HG02970 (cell line): Measurements from ENCODE around the gene FRMD5.

Experiments
- ATAC-seq: cut with Tn5 transposase; IDR thresholded peaks from one replicate; pipeline ENCODE4 v1.9.1; 2021; ENCODE audit warnings: mild to moderate bottlenecking, moderate library complexity, moderate number of reproducible peaks; ENCODE audit not compliant: unreplicated experiment, low FRiP score

The FRMD5 gene

GRCh38 chr15:43939070-43939469 is 256.0 kb downstream of the FRMD5 start:
- no peak for ATAC-seq

GRCh38 chr15:43934480-43934879 is 260.6 kb downstream of the FRMD5 start:
- ATAC-seq, result no peak

- ATAC-seq, result no peak
These were observed 262.2 kb downstream of the FRMD5 start for GRCh38 chr15:43932907-43933306.

DNA sequence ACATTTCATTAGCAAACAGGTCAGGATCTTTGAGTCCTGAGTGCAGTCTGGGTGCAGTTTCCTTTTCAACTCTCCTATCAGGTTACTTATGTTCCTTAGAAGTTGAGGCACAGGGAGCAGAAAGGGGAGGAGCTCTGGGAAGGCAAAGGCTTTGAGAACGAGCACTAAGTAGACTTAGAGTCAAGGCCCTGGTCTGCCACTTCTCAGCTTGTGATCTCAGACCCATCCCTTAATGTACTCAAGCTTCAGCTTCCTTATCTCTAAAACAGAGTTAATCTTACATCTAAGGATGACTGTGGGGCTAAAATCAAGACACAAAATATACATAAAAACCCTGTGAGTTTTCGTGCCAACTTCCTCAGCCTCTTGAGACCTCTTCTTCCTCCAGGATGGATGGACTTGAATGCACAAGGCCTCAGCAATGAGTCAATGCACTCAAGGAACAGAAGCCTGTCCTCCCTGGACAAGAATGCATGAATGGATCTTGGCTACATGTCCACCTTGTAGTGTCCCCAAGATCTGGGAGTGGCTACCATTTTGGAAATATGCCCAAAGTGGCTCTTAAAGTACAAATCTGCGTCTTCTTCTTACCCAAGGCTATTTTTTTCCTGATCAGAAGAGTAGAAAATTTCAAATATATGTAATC is 263.2 kb downstream of the FRMD5 start:
- ATAC-seq, result no peak

- ATAC-seq, result no peak
These were observed 264.0 kb downstream of the FRMD5 start for GRCh38 chr15:43931119-43931518.

- no peak for ATAC-seq
These were observed 264.5 kb downstream of the FRMD5 start for GRCh38 chr15:43930556-43930955.

- ATAC-seq, result no peak
These were observed 265.0 kb downstream of the FRMD5 start for GRCh38 chr15:43930079-43930478.

DNA sequence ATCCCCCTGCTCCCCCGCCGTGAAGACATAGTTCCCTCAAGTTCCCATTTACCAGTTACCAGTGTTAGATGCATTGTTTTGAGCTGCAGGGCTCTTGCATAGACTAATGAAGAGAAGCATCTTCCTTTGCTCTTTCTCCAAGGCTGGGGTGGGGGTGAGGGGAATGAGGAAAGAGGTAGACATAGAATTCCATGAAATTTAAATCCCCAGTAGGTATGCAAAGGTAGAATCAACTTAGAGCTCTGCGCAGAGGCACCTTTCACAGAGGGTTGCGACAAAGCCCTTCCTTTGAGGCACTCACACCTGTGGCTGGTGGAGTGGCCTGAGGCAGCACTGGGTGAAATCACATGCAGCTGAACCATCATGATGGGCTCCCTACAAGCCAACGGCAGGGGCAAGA is 266.9 kb downstream of the FRMD5 start:
- ATAC-seq, result no peak

- ATAC-seq, result no peak
These were observed 267.9 kb downstream of the FRMD5 start for GRCh38 chr15:43927203-43927602.

DNA sequence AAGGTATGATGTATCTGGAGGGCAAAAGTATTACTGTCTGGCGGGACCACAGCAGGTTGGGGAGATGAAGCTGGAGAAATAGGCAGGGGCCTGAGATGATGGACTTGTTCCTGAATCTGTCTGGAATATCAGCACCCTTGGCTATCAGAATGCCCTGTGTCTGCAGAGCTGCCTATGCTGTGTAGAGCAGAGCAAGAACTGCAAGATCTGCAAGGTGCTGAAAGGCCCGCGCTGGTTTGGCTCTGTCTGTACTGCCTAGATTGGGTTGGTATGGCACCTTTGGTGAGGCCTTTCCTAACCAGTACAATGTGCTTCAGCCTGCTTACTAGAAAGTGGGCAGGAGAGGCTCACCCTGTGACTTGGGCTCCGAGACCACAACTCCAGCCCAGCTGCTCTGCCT is 271.5 kb downstream of the FRMD5 start:
- ATAC-seq, result no peak

DNA sequence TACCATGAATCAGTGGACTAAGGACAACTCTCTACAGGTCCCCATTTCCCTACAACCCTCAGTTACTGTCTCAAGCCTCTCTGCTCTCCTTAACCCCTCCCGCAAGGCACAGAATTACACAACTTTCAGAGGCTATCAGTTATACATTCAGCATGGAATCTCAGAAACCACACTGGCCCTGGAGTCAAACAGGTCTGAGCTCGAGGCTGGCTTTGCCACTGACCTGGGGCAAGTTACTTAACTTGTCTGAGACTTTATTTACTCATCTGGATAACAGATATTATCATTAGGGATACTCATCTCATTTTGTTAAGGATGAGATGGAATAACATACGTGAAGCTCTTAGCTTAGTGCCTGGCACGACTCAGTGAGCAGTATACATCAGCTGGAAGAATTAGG is 273.1 kb downstream of the FRMD5 start:
- ATAC-seq, result no peak

- ATAC-seq, result no peak
These were observed 274.3 kb downstream of the FRMD5 start for GRCh38 chr15:43920815-43921214.

GRCh38 chr15:43920254-43920600 is 274.8 kb downstream of the FRMD5 start:
- no peak for ATAC-seq

DNA sequence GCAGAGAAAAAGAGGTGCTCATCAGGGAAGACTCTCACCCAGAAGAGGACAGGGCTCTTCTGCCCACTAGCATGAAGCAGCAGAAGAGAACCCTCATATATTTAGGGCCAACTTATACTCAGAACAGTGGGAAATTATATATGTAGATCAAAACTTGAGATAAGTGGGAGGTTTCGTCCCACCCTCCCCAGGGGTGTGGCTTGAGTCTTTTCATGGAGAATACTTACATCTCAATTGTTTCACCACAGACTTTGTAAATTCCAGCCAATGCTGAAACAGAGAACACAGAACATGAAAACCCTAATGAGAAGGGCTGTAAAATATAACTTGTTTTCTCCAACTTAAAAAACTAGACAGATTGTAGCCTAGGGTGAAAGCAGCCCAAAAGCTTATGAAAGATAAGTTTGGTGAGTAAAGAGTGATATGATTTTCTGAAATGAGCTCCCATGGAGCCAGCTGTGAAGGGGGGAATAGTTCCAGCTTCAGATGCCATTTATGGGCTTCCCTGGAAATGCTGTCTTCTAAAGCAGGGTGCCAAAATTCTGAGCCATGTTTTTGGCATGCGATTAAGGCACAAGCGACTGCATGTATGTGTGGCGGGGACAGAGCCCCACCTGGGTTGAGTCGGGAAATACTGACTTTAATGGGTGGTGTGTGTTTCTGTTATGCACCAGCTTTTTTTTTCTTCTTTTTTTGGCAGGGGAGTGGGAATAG is 275.4 kb downstream of the FRMD5 start:
- no peak for ATAC-seq

GRCh38 chr15:43918717-43919116 is 276.4 kb downstream of the FRMD5 start:
- ATAC-seq, result no peak

DNA sequence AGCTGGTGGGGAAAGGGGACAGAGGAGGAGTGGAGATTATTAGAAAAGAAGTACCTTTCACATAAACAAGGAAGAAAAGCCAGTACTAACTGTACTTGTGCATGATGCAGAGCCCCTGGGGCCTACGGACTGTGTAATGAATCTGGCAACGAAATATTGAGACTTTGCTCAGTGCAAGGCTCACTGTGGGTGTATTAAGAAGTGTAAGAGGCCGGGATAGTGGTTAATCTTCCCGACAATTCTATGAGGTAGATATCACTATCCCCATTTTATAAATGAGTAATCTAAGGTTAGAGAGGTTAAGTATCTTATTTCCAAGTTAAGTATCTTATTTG is 278.8 kb downstream of the FRMD5 start:
- no peak for ATAC-seq

DNA sequence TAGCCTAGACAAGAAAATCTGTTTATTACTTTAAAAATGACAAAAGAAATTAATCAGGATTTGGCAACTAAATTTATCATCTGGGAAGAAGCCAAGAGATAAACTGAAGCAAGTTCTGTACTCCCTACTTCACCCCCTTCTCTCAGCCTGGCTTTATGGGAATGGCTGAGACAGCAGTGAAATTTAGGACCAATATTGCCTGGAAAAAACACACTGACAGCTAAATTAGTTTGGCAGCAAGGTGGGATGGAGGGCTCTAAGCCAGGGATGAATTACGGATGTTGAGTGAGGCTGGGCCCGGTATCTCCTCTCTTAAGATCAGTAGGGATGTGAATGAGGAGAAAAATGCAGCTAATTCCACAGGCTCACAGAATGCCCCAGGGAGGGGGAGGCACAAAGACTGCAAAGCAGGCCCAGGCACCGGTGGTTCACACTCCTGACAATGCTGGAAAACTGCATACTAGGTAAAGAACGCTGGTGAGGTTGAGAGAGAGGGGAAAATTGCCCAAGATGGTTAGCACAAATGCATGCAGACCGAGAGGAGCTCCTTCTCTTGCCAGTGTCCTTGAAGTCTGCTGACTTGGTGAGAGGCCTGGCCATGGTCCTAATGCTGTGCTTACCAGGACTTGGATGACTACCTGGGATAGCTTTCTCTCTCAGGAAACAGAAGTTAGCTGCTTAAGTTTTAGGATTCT is 279.3 kb downstream of the FRMD5 start:
- no peak for ATAC-seq

GRCh38 chr15:43913941-43914340 is 281.1 kb downstream of the FRMD5 start:
- ATAC-seq, result no peak

DNA sequence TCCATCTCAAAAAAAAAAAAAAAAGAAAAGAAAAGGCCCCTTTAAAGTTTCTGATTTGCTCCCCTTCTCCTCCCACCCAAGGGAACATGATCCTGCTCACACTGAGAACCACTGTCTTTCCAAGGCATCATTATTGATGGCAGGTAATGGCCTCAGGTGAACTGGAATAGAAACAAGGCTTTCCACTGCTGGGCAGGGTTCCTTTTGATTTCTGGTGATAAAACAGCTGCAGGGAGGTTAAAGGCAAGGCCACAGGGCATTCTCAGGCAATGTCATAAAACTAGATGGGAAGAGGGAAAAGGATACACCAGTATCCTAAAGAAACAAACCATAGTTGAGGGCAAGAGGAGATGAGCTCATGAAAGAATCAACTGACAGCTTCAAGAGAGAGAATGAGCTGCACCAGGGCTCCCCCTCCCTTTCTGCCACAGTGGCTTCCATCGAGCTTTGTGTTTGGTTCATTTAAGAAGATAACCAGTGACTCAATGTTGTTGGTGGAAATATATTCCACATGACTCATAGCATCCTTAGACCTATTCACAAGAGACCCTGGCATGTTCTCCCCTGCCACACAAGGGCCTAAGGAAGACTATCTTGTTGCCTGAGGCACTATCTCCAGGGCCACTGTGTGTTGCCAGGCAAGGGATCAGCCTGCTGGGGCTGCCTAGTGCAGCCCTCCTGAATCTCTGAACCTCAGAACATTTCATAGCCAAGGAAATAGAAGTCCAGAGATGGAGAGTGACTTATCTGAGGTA is 281.9 kb downstream of the FRMD5 start:
- ATAC-seq, result no peak

GRCh38 chr15:43912208-43912607 is 282.9 kb downstream of the FRMD5 start:
- ATAC-seq, result no peak

- no peak for ATAC-seq
These were observed 283.8 kb downstream of the FRMD5 start for GRCh38 chr15:43911235-43911781.
